PFSK-1 (cell line): ENCODE data around the gene APOBEC2.

Source experiments
- FOXP2 ChIP-seq: optimal IDR thresholded peaks from 2 replicates; pipeline ENCODE3; 2011; ENCODE audit warnings: borderline replicate concordance, control low read depth, inconsistent platforms; ENCODE audit not compliant: insufficient read depth; ENCODE audit errors: extremely low read length, extremely low read depth
- POLR2AphosphoS5 ChIP-seq: IDR thresholded peaks from 2 replicates; pipeline ENCODE4 v1.6.1; 2012; ENCODE audit warnings: low read depth, mild to moderate bottlenecking, control low read depth, low read length, moderate library complexity
- SIN3A ChIP-seq: IDR thresholded peaks from 2 replicates; pipeline ENCODE4 v1.6.1; 2012; ENCODE audit warnings: mild to moderate bottlenecking, low read length, moderate library complexity, borderline replicate concordance; ENCODE audit not compliant: insufficient read depth
- TAF1 ChIP-seq: IDR thresholded peaks from 2 replicates; pipeline ENCODE4 v1.6.1; 2012; ENCODE audit warnings: low read length, control low read depth, borderline replicate concordance; ENCODE audit not compliant: insufficient read depth
- TF ChIP-seq, protein P1 (sequence below), 2 experiments: IDR thresholded peaks; 2 replicates each; pipeline versions ENCODE4 v1.6.1 to v1.8.0; 2011 to 2012; ENCODE audit warnings: low read depth in 2 of 2, low read length in 2 of 2, control low read depth in 1 of 2, inconsistent platforms in 1 of 2, mild to moderate bottlenecking in 1 of 2, moderate library complexity in 1 of 2; ENCODE audit not compliant: insufficient read depth in 1 of 2

APOBEC2 gene

DNA sequence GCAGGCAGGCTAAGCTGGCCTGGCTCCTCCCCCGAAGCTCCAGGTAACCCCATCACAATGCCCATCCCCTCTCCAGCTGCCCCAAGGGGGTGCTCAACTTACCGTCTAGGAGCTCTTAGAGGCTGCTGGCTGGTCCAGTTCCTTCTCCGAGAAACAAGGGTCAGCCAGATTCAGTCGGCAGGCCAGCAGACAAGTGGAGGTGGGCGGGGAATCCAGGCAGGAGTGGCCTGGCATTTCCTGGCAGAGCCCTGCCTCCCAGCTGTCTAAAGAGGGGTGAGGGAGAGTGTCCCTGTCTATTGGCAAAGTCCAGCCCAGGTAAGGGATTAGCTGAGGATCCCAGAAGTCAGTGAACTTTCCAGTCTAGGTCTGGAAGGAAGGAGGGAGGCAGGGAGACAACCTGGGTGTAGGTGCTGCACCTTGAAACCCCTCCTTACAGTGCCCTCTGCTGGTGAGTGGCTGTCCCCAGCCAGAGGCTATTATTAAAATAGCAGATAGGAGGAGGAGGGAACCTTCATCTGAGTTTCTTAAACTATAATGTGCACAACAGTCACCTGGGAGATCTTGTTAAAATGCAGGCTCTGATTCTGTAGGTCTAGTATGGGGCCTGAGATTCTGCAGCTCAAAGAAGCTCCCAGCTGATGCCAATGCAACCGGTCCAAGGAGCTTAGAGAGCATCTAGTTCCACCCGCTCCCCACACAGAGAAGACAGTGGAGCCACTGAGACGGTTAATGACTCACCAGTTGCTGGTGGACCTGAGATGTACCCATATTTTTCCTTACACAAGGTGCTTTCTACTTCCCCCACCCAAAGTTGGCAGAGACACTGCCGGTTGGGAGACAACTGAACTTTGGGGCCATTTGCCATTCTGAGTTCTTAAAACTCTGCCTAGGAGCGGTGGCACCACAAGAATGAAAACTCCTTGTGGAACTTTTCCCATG is 13.7 kb upstream of the APOBEC2 start, which contains the start of gene UNC5CL:
UNC5CL (minus strand) TSS at position 162 of the 939 bp plus-strand sequence. CDS start 4,147 bp downstream, outside the sequence.
- TF ChIP-seq POLR2AphosphoS5 (no peak), TAF1 (no peak)
- TF ChIP-seq, protein P1, sequence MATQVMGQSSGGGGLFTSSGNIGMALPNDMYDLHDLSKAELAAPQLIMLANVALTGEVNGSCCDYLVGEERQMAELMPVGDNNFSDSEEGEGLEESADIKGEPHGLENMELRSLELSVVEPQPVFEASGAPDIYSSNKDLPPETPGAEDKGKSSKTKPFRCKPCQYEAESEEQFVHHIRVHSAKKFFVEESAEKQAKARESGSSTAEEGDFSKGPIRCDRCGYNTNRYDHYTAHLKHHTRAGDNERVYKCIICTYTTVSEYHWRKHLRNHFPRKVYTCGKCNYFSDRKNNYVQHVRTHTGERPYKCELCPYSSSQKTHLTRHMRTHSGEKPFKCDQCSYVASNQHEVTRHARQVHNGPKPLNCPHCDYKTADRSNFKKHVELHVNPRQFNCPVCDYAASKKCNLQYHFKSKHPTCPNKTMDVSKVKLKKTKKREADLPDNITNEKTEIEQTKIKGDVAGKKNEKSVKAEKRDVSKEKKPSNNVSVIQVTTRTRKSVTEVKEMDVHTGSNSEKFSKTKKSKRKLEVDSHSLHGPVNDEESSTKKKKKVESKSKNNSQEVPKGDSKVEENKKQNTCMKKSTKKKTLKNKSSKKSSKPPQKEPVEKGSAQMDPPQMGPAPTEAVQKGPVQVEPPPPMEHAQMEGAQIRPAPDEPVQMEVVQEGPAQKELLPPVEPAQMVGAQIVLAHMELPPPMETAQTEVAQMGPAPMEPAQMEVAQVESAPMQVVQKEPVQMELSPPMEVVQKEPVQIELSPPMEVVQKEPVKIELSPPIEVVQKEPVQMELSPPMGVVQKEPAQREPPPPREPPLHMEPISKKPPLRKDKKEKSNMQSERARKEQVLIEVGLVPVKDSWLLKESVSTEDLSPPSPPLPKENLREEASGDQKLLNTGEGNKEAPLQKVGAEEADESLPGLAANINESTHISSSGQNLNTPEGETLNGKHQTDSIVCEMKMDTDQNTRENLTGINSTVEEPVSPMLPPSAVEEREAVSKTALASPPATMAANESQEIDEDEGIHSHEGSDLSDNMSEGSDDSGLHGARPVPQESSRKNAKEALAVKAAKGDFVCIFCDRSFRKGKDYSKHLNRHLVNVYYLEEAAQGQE (IDR thresholded peaks at IDR 0.05; ENCODE audit: insufficient read depth in 1 of 2, low read depth in 2 of 2, low read length in 2 of 2) = no peak

DNA sequence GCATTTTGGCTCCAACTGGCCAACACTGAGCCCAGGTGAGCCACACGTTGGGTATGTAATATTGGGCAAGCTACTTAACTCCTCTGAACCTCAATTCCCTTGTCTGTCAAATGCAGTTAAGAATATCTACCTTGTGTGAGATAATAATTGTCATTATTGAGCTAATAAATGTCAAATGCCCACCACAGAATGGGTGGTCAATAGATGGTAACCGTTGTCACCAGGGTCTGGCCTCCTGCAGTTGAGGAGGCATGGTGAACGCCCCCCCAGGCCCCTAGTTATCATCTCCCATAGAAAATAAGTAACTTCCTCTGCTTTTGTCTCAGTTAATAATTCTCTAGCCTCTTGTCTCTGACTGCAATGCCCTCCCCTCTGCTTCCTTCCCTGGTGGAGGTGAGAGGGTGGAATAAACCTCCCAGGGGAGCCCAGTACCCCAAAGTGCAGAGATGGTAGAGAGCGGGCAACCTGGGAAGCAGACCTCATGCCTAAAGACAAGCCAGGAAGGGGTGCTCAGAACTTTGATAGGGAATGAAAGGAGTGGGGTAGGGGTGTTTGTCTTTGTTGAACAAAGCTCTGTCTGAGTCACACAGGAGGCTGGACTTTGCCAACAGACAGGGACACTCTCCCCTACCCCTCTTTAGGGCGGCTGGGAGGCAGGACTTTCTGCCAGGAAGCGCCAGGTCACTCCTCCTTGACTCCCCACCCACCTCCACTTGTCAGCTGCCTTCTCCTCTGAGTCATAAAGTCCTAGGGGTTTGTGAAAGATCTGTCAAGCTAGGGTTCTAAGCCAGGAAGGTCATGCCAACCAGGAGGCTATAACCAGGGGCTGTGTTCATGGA is 12.7 kb upstream of the APOBEC2 start:
- no peak for TF ChIP-seq FOXP2
- no peak for TF ChIP-seq SIN3A
- no peak for TF ChIP-seq TAF1
- no peak for TF ChIP-seq POLR2AphosphoS5
- TF ChIP-seq, protein P1 (IDR thresholded peaks at IDR 0.05; ENCODE audit: insufficient read depth in 1 of 2, low read depth in 2 of 2, low read length in 2 of 2) = no peak

DNA sequence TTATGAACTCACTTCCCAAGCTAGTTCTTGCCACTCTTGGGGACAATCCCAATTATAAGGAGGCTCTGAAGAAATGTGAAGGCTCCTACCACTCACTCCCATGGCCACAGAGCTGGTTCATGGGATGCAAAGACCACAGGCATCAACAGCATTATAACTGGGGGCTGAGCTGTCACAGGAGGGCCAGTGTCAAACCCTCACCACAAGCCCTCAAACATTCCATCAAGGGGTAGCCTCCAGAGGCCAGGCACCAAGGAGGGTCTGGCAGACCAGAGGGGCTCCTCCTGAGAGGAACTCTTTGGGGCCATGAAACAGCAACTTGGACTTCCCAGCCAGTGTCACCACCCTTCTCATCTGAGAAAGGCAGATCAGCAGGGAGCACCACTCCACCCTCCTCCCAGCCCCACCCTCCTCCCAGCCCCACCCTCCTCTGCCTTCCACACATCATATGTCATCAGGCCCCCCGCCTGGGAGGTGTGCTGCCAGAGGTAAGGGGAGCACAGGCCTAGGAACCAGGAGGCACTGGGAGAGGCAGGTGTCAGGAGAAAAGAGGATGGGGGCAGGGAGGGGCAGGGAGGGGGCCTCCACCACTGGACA is 12.0 kb upstream of the APOBEC2 start:
- TF ChIP-seq POLR2AphosphoS5 = no peak
- TF ChIP-seq, protein P1 (IDR thresholded peaks at IDR 0.05; ENCODE audit: insufficient read depth in 1 of 2, low read depth in 2 of 2, low read length in 2 of 2) = no peak
- TF ChIP-seq TAF1 = no peak
- TF ChIP-seq SIN3A = no peak
- TF ChIP-seq FOXP2 = no peak

DNA sequence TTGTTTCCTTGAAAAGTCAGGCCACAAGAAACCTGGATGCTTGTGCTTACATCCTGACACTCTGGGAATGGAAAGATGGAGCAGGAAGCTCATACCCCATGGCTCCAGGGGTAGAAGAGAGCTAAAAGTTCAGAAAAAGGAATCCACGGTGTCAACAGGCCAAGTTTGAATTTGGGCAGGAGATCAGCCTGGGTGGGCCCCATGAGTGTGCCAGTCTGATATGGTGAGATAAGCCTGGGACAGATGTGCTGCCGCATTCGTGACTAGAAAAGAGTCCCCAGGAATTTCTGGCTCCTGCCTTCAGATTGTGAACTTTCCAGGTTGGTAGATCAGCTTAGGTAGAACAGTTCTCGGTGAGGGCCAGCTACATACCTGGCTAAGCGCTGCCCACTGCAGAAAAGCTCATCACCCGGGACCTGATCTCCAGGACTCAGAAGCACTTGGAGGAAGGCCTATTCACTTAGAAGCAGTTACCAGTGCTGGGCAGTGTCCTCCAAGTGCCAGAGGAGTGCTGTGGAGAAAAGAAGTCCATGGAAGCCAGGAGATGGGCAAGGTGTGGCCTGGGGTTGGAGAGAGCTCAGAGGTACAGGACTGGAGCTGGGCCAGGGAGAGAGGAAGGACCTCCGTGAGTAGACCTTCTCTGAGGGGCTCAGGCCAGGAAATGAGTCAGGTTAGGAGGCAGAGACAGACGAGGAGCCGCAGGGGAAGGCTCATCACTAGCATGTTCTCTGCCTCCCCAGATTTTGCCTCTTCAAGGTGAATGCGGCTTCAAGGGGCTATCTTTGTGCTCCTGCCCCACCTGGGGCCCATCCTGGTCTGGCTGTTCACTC is 10.6 kb upstream of the APOBEC2 start, which contains the start of gene TSPO2:
TSPO2 (plus strand) TSS at position 242 of the 830 bp plus-strand sequence; CDS start at position 761, 519 bp downstream.
- TF ChIP-seq POLR2AphosphoS5 = no peak
- TF ChIP-seq FOXP2 = no peak
- TF ChIP-seq SIN3A = no peak
- TF ChIP-seq, protein P1 (IDR thresholded peaks at IDR 0.05; ENCODE audit: insufficient read depth in 1 of 2, low read depth in 2 of 2, low read length in 2 of 2) = no peak
- no peak for TF ChIP-seq TAF1
